ENCODE results near the gene CDH22.
A peak's percentile ranks its signal among the peaks of the same experiment; 100 is the strongest.

CDH22 gene

DNA sequence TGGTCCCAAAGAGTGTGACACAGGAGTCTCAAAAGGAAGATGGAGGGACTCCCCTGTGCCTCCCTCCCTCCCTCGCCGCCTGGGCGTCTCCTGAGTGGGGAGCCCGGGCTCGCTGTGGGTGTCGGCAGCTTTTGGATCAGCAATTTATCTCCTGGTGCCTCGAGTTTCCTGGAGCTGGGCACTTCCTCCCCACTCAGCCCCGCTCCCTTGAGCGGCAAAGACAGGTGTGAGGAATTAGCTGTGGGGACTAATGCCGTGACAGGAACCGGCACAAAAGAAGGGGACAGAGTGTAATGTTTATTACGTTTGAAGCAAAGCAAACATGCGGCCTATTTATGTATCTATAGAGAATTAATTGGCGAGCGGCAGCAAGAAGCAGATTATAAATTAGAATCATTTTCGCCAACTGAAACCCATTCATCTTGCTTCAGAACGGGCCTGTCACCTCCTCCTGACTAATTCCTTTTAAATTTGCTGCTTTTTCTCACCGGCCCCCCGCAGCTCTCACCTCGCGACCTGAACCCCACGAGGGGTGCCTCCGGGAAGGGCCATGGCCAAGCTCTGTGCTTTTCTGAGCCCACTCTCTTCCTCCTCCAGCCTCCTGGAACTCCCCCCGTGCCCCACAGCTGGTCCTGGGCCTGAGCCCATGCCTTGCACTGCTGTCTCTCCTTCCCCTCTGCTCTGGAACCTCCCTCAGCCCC lies 8.8 kb upstream of the CDH22 start:
- TF ChIP-seq FOXP2 (optimal IDR thresholded peaks at IDR 0.05; ENCODE audit: borderline replicate concordance, extremely low read depth, extremely low read length, insufficient read depth) (no peak), TAF1 (IDR thresholded peaks at IDR 0.05; ENCODE audit: borderline replicate concordance, insufficient read depth, low read length) (no peak), SIN3A (IDR thresholded peaks at IDR 0.05; ENCODE audit: borderline replicate concordance, insufficient read depth, low read length) (no peak), POLR2AphosphoS5 (IDR thresholded peaks at IDR 0.05; ENCODE audit: low read depth, low read length) (no peak)
- TF ChIP-seq, protein P1, sequence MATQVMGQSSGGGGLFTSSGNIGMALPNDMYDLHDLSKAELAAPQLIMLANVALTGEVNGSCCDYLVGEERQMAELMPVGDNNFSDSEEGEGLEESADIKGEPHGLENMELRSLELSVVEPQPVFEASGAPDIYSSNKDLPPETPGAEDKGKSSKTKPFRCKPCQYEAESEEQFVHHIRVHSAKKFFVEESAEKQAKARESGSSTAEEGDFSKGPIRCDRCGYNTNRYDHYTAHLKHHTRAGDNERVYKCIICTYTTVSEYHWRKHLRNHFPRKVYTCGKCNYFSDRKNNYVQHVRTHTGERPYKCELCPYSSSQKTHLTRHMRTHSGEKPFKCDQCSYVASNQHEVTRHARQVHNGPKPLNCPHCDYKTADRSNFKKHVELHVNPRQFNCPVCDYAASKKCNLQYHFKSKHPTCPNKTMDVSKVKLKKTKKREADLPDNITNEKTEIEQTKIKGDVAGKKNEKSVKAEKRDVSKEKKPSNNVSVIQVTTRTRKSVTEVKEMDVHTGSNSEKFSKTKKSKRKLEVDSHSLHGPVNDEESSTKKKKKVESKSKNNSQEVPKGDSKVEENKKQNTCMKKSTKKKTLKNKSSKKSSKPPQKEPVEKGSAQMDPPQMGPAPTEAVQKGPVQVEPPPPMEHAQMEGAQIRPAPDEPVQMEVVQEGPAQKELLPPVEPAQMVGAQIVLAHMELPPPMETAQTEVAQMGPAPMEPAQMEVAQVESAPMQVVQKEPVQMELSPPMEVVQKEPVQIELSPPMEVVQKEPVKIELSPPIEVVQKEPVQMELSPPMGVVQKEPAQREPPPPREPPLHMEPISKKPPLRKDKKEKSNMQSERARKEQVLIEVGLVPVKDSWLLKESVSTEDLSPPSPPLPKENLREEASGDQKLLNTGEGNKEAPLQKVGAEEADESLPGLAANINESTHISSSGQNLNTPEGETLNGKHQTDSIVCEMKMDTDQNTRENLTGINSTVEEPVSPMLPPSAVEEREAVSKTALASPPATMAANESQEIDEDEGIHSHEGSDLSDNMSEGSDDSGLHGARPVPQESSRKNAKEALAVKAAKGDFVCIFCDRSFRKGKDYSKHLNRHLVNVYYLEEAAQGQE (IDR thresholded peaks at IDR 0.05; ENCODE audit: insufficient read depth in 1 of 2, low read depth in 2 of 2, low read length in 2 of 2): no peak

DNA sequence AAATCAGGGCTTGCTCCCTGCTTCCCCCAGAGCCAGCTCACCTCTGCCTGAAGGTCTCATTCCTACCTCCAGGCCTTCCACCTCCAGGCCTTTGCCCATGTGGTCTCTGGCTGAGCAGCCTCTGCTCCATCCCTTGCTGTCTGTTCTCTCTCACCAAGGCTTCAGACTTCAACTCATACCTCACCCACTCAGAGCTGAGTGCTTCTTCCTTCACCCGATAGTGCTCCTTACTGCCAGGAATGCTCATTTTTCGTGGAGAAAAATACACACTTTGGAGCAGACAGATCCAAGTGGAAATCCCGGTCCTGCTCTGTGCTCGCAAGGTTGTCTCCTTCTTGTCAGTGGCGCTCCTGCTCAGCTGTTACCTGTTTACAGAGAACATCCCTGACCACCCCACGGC lies 7.0 kb upstream of the CDH22 start:
- TF ChIP-seq, protein P1 (IDR thresholded peaks at IDR 0.05; ENCODE audit: insufficient read depth in 1 of 2, low read depth in 2 of 2, low read length in 2 of 2): no peak
- TF ChIP-seq TAF1 (IDR thresholded peaks at IDR 0.05; ENCODE audit: borderline replicate concordance, insufficient read depth, low read length): no peak
- TF ChIP-seq SIN3A (IDR thresholded peaks at IDR 0.05; ENCODE audit: borderline replicate concordance, insufficient read depth, low read length): no peak
- no peak for TF ChIP-seq FOXP2 (optimal IDR thresholded peaks at IDR 0.05; ENCODE audit: borderline replicate concordance, extremely low read depth, extremely low read length, insufficient read depth)
- TF ChIP-seq POLR2AphosphoS5 (IDR thresholded peaks at IDR 0.05; ENCODE audit: low read depth, low read length): no peak

DNA sequence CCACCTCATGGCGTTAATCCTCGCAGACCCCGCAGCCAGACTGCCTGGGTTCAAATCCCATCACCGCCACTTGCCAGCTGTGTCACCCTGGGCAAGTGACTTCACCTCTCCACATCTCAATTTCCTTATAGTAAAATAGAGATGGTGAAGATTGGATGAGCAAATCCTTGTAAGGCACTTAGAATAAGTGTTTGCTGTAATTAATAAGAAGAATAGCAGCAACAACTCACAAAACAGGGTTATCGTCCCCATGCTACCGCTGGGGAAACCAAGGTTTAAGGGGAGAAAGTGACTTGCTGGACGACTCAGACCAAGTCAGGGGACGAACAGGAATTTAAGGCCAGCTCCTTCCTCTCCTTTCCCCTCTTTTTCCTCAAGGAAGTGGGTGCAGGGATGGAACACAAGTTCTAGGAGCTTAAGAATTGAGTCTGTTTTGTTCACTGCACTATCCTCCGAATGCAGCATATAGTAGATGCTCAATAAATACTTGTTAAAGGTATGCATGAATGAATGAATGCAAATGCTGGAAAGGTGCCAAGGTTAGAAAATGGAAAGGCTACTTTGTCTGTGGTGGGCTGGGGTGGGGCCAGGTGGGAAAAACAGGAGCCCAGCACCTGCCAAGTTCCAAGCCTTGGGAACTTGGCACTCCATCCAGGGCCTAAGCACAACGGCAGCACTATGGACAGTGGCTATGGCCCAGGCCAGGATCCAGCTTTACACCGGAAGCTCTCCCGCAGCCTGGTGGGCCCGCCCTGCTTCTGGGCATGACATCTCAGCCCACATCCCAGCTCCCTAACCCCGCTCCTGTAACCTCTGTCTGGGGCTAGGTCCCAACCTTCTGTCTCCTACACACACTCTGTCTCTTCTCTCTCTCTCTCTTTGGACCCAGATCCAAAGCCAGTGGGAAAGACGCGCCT lies 4.9 kb upstream of the CDH22 start:
- no peak for TF ChIP-seq POLR2AphosphoS5 (IDR thresholded peaks at IDR 0.05; ENCODE audit: low read depth, low read length)
- TF ChIP-seq, protein P1 (IDR thresholded peaks at IDR 0.05; ENCODE audit: insufficient read depth in 1 of 2, low read depth in 2 of 2, low read length in 2 of 2): peak; percentile 76 to 86

DNA sequence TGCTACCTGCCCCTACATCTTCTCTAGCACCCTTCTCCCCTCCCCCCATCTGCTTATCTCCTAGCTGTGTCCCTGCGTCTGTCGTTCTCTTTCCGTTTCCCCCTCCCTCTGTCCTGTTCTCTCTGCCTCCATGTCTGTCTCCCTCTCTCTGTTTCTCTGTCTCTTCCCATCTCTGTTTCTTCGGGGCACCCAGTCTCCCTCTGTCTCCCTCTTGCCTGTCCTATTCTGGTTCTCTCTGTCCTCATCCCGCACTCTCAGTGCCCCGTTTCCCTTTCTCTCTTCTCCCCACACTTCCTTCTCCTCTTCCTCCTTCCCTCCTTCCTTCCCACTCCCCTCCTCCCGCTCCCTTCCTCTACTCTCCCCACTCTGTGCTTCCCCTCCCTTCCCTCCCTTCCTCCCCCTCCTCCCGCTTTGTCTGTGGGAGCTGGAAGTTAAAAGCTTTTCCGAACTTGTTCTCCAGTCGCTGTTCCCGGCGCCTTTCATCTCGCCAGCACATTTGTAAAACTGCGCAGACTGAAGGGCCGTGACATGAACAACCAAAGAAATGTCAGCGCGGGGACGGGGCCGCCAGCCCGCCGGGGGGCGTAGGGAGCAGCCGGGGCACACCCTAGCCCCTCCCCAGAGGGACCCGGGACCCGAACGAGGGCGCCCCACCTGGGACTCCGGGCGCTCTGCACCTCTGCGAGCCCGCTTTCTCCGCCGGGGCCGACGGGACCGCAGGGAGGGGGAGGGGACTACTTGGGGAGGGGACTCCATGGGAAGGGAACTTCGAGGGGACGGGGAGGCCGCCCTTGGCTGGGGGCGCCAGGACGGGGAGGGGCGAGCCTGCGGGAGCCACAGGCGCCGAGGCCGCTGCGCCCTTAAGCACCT lies 4.0 kb upstream of the CDH22 start:
- no peak for TF ChIP-seq TAF1 (IDR thresholded peaks at IDR 0.05; ENCODE audit: borderline replicate concordance, insufficient read depth, low read length)
- TF ChIP-seq, protein P1 (IDR thresholded peaks at IDR 0.05; ENCODE audit: insufficient read depth in 1 of 2, low read depth in 2 of 2, low read length in 2 of 2): peak in 1 of 2 experiments; percentile 37; a peak in 1 of 4 replicates
